ENCODE data around the gene PIK3C3.

GRCh38 chr18:41942254-41942653 is 12.8 kb upstream of the PIK3C3 start:
- no peak for TF ChIP-seq REST (IDR thresholded peaks at IDR 0.05; ENCODE audit: low read depth, low read length)
- no peak for TF ChIP-seq CTCF (IDR thresholded peaks at IDR 0.05)
- TF ChIP-seq TEAD4 (IDR thresholded peaks at IDR 0.05; ENCODE audit: borderline replicate concordance, insufficient read depth): no peak
- no peak for TF ChIP-seq EP300 (IDR thresholded peaks at IDR 0.05; ENCODE audit: borderline replicate concordance in 1 of 2, low read depth in 1 of 2, low read length in 1 of 2)
- TF ChIP-seq IRF3 (IDR thresholded peaks at IDR 0.05; ENCODE audit: low read depth, low read length): no peak
- no peak for TF ChIP-seq SIN3A (IDR thresholded peaks at IDR 0.05; ENCODE audit: borderline replicate concordance, low read depth, low read length)
- no peak for TF ChIP-seq YY1 (IDR thresholded peaks at IDR 0.05; ENCODE audit: low read depth)

Measured in SK-N-SH (cell line).